IPS-18c (cell line): Measurements from ENCODE around the gene GAS6.

Experiments used
- H3K4me3 ChIP-seq: 2 replicates; pipeline ENCODE4 v1.7.0; 2013; ENCODE audit warnings: low read depth, mild to moderate bottlenecking, low read length, moderate library complexity; ENCODE audit not compliant: insufficient read depth
- H3K9me3 ChIP-seq: one replicate; pipeline ENCODE4 v1.6.1; 2013; ENCODE audit warnings: mild to moderate bottlenecking, low read length, moderate library complexity; ENCODE audit not compliant: control insufficient read depth, insufficient read depth

GAS6 gene

DNA sequence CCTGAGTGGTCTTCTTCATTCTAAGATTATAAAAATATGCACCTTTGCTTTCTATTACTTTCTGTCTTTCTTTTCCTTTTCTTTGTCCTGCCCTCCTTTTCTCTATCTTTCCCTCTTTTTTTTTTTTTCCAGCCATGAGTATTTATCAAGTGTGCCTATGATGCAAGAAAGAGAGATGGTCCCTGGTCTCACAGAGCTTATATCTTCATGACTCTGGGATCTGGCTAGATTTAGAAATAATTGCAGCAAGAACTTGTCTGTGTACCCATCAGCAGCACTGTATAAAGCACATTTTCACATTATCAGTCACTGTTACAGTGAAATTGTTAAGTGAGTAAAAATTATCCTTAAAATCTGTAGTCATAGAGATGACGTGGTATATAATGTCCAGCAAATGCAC is 31.6 kb upstream of the GAS6 start:
- Histone ChIP-seq H3K9me3 (peaks cover 4% of the 10 kb centered on the region), H3K4me3 (no peak overlapping the region)

DNA sequence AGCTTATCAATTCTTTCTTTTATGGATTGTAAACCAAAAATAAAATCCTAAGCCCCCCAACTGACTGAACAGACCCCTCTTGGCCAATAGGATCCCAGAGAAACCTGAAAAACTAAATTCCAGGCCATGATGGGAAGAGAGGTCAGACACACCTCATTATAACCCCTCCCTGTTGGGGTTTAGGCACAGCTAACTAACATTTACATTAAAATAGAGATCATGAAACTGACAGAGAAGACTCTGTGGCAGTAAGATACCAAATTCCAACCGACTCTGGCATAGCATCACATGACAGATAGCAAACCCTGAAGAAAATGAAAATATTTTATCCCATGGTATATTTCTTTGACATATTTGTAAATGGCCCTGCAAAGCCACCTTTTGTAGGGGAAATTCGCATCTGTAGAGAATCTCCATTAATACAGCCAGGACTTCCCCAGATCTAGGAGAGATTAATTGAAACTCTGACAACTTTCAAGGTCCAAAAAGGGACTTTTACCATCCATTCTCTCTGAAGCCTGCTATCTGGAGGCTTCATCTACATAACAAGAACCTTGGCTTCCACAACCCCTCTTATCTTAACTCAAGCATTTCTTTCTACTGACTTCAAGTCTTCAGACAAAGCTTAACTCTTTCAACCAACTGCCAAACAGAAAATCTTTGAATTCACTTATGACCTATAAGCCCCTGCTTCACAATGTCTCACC is 27.1 kb upstream of the GAS6 start:
- H3K4me3 ChIP-seq, result no peak overlapping the region
- peaks cover 4% of the 10 kb centered on the region for H3K9me3 ChIP-seq

DNA sequence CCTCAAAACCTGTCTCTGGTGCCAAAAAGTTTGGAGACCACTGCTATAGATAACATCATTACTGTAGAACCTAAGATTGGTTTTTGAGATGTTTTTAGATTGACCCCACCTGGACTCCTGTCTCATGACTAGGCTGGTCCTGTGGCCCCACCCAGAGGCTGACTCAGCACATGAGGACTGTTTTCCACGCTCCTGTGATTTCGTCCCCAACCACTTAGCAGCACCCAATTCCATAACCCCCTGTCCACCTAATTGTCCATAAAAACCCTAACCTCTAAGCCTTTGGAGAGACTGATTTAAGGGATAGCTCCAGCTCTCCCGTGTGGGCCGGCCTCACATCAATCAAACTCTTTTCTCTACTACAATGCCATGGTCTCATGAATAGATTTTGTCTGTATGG is 25.6 kb upstream of the GAS6 start:
- Histone ChIP-seq H3K4me3 (no peak overlapping the region), H3K9me3 (no peaks in the 10 kb centered on the region)

DNA sequence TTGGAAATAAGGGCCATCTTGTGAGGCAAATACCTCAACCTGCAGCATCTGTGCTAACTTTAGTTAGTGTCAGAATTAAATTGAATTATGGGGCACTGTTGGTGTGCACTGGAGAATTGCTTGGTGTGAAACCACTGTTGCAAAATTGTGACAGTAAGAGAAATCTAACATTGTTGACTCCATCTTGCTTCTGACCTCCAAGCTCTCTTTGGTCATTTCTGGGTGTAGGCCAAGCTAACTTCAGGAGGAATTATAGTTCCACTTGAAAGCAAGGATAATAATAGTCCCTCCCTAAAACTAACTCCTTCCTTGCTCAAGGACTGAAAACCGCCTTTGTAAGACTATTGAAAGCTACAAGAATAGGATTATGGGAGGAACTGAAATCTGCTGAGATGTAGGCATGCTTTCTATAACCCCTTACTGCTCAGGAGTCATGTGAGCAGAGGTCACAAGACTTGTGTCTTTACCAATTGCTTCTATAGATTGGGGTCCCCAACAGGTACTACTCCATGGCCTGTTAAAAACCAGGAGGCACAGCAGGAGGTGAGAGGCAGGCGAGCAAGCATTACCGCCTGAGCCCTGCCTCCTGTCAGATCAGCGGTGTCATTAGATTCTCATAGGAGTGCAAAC is 24.9 kb upstream of the GAS6 start:
- no peaks in the 10 kb centered on the region for H3K9me3 ChIP-seq

DNA sequence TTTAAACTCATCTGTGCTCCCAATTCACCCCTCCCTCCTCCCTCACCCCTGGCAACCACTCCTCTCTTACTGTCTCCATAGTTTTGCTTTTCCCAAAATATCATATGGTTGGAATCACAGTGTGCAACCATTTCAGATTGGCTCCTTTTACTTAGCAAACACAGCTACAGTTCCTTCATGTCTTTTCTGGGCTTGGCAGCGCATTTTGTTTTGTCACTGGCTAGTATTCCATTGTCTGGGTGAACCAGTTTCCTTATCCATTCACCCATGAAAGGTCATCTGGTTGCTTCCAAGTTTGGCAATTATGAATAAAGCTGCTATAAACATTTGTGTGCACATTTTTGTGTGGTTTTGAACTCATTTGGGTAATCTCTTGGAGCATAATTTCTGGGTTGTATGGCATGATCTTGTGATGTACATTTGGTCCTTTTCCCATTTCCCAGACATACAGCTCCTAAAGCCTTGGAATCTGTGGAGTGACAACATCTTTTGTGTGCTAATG is 23.9 kb upstream of the GAS6 start:
- peaks cover under 1% of the 10 kb centered on the region for H3K9me3 ChIP-seq

More for the DNA sequence above, 24.9 kb upstream of the GAS6 start:
- H3K4me3 ChIP-seq, result no peak overlapping the region

DNA sequence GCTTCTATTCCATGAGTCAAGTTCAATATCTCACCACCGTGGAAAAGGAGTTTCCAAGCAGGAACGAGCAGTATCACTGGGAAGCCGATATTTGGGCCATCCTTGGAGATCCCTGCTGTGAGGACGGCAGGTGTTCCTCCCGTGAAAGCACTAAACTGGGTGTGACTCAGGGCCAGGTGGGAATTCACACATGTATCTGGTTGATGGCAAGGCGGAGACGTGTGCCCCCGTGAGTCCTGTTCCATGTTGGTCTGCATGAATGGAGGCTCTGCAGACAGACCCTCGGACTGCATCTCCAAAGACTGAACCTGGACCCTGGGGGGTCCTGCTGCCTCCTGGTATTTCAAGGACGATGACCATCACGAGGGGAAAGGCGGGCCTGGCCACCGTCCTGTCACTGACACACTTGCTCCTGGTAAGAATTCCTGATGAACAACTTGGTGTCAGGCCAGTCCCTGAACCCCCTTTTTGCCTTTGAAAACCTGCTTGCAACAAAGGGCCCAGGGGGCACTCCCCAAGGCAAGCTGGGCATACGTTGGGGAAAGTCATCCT is 22.8 kb upstream of the GAS6 start:
- Histone ChIP-seq H3K9me3 (peaks cover 2% of the 10 kb centered on the region), H3K4me3 (no peak overlapping the region)

More for the DNA sequence above, 23.9 kb upstream of the GAS6 start:
- no peak overlapping the region for H3K4me3 ChIP-seq

DNA sequence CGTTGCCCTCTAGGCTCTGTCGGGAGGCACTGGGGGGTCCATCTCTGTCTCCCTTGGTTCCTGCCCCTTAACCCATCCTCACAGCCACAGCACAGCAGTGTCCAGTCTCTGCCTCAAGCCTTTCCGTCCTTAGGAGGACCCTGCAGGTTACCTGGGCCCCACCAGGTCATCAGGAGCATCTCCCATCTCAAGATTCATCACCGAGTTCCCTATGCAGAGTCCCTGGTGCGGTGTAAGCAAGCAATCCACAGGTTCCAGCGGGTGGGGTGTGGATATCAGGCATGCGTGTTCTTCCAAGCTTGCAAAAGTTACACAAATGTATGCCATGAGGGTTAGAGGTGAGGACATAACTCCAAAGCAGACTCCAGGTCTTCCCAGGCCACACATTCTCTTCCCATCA is 20.9 kb upstream of the GAS6 start:
- Histone ChIP-seq H3K4me3 (no peak overlapping the region), H3K9me3 (peaks cover 2% of the 10 kb centered on the region)

DNA sequence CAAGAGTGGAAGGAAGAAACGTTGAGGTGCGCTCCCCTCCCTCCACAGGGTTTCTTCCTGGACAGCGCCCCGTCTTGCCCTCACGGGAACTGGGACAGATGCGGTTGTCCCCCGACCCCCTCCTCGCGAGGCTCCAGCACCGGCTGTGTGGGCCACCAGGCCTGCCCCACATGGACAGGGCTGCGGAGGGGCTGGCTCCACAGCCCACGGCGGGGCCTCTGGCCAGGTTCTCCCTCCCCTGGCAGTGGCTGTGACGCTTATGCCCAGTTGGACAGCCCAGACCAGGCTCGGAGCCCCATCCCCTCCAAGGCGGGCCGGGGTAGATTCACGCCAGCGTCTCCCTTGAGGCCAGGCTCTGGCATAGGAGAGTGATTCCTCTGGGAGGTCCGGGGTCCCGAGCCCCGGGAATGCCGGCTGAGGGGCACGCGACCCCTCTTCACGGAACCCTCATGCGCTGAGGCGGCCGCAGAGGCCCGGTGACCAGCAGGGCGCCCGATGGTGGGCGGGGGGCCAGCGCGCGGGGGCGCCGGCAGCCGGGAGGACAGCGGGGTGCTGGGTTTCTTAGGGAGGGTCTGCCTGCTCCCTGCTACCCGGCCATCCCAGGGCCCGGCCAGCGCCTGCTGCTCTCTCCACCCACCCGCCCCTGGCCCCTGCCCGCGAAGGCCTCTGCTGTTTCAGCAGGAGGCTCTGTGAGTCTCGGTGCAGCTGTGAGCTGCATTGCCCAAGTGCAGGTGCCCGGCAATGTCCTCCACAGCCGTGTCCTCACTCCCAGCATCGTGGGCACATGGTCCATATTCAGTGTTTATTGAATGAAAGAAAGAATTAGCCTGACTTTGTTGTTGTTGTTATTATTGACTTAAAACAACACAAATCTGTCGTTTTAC is 20.3 kb upstream of the GAS6 start:
- Histone ChIP-seq H3K9me3 (peaks cover 4% of the 10 kb centered on the region), H3K4me3 (no peak overlapping the region)

DNA sequence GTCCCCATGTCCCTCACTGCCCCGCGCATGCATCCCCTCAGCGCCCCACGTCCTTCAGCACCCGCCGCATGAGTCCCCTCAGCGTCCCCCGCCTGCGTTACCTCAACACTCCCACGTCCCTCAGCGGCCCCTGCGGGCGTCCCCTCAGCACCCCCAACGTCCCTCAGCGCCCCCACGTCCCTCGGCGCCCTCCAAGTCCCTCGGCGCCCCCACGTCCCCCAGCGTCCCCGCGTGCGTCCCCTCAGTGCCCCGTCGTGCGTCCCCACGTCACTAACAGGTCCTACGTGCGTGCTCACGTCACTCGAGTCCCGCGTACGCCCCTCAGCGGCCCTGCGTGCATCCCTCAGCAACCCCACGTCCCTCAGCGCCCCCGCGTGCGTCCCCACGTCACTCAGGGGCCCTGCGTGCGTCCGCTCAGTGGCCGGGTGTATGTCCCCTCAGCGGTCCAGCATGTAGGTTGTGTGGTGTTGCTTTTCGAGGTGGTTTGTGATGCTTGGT is 19.5 kb upstream of the GAS6 start:
- Histone ChIP-seq H3K9me3 (peaks cover 4% of the 10 kb centered on the region), H3K4me3 (no peak overlapping the region)

DNA sequence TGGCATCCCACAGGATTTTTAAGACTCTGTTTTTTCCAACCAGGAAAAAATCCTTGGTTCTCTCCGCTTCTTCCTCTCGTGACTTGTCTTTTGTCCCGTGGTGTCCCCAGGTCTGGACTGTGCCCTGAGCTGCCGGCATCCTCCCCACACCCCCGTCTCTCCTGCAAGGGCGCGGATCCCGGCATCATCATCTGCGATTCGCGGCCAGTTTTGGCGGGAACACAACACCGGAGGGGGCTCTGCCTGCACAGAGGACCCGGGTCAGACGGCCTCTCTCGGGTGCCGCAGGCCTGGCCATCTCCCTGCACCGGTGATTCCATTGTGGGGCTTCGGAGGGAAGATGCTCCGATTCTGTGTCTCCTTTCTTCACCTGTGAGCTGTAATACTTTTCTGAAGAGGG is 18.8 kb upstream of the GAS6 start:
- peaks cover 4% of the 10 kb centered on the region for H3K9me3 ChIP-seq
- no peak overlapping the region for H3K4me3 ChIP-seq

DNA sequence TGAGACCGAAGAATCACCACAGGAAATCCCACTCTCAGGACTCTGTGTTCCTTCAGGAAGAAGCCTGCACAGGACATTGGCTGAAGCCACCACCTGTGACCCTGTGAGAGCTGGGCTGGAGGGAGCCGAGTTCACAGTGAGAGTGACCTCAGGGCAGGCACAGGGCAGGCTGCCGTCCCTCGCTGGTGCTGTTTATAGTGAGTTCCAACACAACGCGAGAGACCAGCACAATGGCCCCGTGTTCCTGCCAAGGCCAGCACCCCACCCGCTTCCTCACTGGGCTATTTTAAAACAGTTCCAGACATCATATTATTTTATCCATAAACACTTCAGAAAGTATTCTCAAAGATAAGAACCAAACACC is 18.4 kb upstream of the GAS6 start:
- Histone ChIP-seq H3K4me3 (no peak overlapping the region), H3K9me3 (peaks cover 4% of the 10 kb centered on the region)

DNA sequence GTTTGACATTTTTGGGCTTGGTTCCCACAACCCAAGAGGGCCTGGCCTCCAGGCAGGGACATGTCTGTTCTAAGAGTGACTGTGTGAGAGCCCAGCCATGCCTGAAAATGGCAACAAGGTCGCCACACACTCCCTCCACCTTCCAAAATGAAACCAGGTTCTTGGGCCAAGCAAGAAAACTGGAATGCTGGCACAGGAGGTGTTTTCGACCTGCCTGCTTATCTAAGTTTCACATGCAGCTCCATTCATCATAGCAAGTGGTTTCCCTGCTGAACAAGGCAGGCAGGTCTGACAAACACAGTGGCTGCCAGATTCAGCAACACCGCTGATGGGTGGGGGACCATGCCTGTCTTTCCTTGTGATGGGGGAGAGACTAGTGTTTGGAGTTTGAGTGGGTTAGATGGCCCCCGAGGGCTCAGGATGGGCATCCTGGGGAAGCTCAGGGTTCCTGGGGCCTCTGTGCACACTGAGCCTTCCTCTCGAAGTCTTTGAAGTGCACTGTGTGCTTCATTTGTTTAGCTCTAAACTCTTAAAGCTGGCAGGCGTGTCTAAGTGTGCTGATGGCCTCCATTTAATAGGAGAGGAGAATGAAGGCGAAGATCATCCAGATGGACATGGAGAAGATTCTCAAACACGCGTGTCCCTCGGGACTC is 17.9 kb upstream of the GAS6 start:
- Histone ChIP-seq H3K4me3 (no peak overlapping the region), H3K9me3 (peaks cover 4% of the 10 kb centered on the region)

DNA sequence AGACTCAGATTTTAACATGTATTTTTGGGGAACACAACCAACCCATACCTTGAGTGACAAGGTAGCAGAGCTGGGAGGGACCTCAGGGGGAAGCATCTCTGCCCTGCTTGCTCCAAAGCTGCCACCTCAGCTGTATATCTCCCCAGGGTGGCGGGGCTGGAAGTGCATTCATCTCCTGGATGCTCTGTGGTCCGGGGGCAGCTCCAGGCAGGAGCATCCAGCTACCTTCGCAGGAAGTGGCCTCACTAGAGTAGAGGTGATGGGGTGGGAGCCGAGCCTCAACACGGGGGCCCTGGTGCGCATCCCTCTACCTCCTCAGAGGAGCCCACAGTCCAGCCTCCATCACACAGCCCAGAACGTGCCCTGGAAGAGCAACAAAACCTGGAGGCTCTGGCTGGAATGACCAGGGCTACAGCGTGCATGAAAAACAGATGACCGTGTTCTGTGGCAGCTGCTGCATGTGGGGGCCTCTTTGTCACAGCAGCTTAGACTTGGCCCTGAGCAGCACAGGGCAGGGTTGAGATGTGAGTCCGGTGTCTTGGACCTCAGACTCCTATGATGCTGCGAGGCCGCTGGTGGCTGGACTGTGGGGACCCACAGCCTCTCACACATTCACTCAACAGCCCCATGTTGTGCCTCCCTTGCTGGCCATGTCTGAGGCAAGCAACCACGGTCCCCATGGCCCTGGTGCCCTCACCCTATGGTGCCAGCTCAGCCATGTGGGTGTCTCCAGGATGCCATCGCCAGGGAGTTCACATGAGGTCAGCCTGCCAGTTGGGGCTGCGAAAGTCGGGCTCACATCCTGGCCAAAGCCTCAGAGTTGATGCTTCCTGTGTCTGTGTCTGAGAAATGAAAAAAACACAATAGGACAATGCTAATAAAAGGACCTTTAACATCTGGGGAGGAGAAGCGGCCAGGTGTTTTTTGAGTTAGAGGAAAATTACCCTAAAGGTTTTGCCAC is 17.1 kb upstream of the GAS6 start:
- H3K9me3 ChIP-seq, result peaks cover 4% of the 10 kb centered on the region
- no peak overlapping the region for H3K4me3 ChIP-seq

DNA sequence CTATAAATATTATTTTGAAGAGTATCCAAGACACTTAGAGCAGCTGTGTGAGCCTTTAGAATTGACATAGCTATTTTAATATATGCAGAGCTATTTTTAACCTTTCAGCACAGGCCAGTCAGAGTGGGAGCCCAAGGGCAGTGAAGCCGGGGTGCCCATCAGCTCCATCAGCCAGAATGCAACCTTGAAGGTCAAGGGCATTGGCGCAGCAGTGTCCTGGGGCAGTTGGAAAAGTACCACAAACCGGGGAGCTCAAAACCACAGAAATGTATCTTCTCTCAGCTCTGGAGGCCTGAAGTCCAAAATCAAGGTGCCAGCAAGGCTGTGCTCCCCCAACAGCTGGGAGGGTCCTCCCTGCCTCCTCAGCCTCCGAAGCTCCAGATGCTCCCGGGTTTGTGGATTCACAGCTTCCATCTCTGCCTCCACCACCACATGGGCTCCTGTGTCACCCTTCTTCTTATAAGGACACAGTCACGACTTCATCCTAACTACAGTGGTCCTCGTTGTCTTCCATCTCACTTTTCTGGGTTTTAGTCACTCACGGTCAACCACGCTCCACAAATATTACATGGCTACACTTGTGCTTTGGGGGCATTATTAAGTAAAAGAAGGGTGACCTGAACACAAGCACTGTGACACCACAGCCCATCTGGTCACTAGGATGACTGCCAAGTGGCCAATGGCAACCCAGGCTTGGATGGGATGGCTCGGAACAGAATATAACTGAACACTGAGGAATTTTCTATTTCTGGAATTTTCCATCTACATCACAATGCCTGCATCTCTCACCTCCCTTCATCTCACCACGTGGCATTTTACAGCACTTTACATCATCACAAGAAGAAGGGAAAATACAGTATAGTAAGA is 15.9 kb upstream of the GAS6 start:
- peaks cover 4% of the 10 kb centered on the region for H3K9me3 ChIP-seq

DNA sequence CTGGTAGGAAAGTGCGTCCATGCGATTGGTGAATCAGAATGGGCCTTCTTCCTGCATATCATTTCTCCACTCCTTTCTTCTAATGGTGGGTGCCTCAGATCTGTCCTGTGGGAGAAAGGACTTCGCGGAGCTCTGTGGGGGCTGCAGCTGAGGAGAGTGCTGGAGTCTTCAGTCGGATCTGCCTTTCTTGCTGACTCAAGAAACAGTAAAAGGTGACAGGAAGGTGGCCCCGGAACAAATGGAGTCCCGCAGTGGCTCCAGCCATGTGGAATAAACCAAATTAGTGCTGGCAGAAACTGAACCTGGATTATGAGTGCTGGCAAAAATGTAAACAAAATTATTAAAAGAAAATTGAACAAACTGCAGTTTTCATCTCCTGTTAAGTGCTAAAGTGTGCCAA is 15.1 kb upstream of the GAS6 start:
- Histone ChIP-seq H3K4me3 (no peak overlapping the region), H3K9me3 (peaks cover 4% of the 10 kb centered on the region)

More for the DNA sequence above, 15.9 kb upstream of the GAS6 start:
- H3K4me3 ChIP-seq, result no peak overlapping the region
